ENCODE measurements around the gene TMEM117. TPM values are rescaled to one million over a fixed set of nuclear protein-coding genes. Genes with fewer than 3 reads are reported as not detected.

The TMEM117 gene
- total and polyA plus RNA-seq, 2 donors (not counting 1 experiment from before 2014, with no cell fraction given): 2.0 to 10.4 TPM

DNA sequence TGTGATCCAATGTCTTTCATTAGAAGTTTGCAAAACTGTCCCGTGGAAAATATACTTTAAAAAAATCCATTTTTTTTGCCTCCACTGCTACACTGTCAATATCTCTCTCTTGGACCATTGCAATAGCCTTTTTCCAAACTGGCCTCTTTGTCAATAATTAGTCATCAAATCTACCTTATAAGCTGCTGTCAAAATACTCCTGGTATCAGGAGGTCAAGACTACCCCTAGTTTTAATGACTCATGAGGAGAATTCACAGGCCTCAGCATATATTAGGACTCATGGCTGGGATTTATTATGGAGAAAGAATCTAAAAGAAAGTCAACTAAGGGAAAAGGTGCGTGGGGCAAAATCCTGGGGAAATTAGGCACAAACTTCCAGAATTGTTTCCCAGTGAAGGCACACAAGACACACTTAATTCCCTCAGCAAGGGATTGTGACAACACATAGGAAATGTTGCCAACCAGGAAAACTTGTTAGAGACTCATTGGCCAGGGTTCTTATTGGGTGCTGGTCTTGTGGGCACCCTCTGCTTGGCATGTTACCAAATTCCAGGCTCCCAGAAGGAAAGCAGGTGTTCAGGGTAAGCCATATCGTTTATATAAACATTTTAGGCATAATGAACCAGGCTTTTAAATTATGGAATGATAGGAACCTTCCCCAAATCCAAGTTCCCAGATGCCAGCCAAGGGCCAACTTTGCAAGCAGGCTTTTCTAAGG, 56.1 kb downstream of the TMEM117 start:
- Histone ChIP-seq H3K79me2 (ENCODE audit: control insufficient read depth, insufficient read depth, low read length) (no peaks in the 10 kb centered on the region), H4K20me1 (ENCODE audit: control insufficient read depth, insufficient read depth, low read length, poor library complexity, severe bottlenecking) (no peaks in the 10 kb centered on the region)

DNA sequence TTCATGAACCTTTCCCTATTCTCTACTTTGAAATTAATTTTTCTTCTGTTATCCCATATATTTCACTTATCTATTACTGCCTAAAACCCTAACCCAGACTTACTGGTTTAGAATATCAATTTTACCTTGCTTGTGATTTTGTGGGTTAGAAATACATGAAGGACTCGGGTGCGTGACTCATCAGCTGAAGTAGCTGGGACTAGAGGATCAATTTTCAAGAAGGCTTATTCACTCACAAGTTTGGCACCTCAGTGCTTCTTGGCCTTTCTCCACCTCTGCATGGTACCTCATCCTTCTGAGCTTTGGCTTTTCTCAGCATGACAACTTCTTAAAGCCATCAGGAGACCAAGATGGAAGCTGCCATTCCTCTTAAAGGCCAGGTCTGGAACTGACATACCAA, 57.8 kb downstream of the TMEM117 start:
- DNase-seq (no peak), ATAC-seq (ENCODE audit: low read depth) (no peak)
- no peaks in the 10 kb centered on the region for H3K9me3 Mint-ChIP-seq (ENCODE audit: insufficient read depth)
- Histone ChIP-seq H2AFZ (ENCODE audit: insufficient read depth, low read depth, low read length, poor library complexity, severe bottlenecking) (no peak overlapping the region), H3K4me1 (ENCODE audit: control insufficient read depth in 2 of 2, insufficient read depth in 2 of 2, low read length in 2 of 2) (no peaks in the 10 kb centered on the region), H3K79me2 (ENCODE audit: control insufficient read depth, insufficient read depth, low read length) (no peaks in the 10 kb centered on the region), H3K4me2 (replicated peaks; ENCODE audit: low read depth, low read length, poor library complexity, severe bottlenecking) (no peak overlapping the region), H3K36me3 (replicated peaks in 1 of 2; ENCODE audit: control extremely low read depth in 1 of 2, control insufficient read depth in 1 of 2, extremely low read depth in 1 of 2, insufficient read depth in 2 of 2, low read length in 1 of 2) (peaks cover 0 to 2% of the 10 kb centered on the region in 2 experiments), H4K20me1 (ENCODE audit: control insufficient read depth, insufficient read depth, low read length, poor library complexity, severe bottlenecking) (no peaks in the 10 kb centered on the region), H3K27me3 (replicated peaks in 1 of 4; ENCODE audit: control extremely low read depth in 1 of 4, control insufficient read depth in 3 of 4, insufficient read depth in 4 of 4, low read length in 3 of 4) (no peaks in the 10 kb centered on the region), H3K9ac (ENCODE audit: low read length) (no peak overlapping the region), H3K27ac (ENCODE audit: low read length in 2 of 2) (no peak overlapping the region), H3K9me3 (ENCODE audit: control extremely low read depth in 1 of 3, control insufficient read depth in 2 of 3, insufficient read depth in 1 of 3, low read length in 2 of 3) (no peaks in the 10 kb centered on the region), H3K4me3 (ENCODE audit: control extremely low read depth in 1 of 5, extremely low read depth in 1 of 5, insufficient read depth in 1 of 5, low read depth in 2 of 5, low read length in 4 of 5) (no peak overlapping the region)
- ChIA-PET CTCF (interaction anchor here (1.5 kb wide), 1 partner anchor 11 kb away, joined by 5 read pairs; no protein-coding TSS in a partner anchor), POLR2A (no interaction called here)
- intact Hi-C loops (cut with micrococcal nuclease): no loop called here
- TF ChIP-seq, protein P1, sequence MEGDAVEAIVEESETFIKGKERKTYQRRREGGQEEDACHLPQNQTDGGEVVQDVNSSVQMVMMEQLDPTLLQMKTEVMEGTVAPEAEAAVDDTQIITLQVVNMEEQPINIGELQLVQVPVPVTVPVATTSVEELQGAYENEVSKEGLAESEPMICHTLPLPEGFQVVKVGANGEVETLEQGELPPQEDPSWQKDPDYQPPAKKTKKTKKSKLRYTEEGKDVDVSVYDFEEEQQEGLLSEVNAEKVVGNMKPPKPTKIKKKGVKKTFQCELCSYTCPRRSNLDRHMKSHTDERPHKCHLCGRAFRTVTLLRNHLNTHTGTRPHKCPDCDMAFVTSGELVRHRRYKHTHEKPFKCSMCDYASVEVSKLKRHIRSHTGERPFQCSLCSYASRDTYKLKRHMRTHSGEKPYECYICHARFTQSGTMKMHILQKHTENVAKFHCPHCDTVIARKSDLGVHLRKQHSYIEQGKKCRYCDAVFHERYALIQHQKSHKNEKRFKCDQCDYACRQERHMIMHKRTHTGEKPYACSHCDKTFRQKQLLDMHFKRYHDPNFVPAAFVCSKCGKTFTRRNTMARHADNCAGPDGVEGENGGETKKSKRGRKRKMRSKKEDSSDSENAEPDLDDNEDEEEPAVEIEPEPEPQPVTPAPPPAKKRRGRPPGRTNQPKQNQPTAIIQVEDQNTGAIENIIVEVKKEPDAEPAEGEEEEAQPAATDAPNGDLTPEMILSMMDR (IDR thresholded peaks at IDR 0.05): no peak
- TF ChIP-seq EZH2 (IDR thresholded peaks at IDR 0.05; ENCODE audit: borderline replicate concordance, insufficient read depth, low read depth, low read length, poor library complexity, severe bottlenecking): no peak
- no peak overlapping the region for H3K27ac Mint-ChIP-seq
- no peaks in the 10 kb centered on the region for H3K4me1 Mint-ChIP-seq
- WGBS (ENCODE audit: insufficient coverage): 100% methylated on average over 2 of the region's 2 CpGs
- no peaks in the 10 kb centered on the region for H3K27me3 Mint-ChIP-seq
- no peak overlapping the region for H3K4me3 Mint-ChIP-seq

More for the DNA sequence above, 56.1 kb downstream of the TMEM117 start:
- H3K9me3 ChIP-seq (ENCODE audit: control extremely low read depth in 1 of 3, control insufficient read depth in 2 of 3, insufficient read depth in 1 of 3, low read length in 2 of 3): no peaks in the 10 kb centered on the region
- no peak for TF ChIP-seq EZH2 (IDR thresholded peaks at IDR 0.05; ENCODE audit: borderline replicate concordance, insufficient read depth, low read depth, low read length, poor library complexity, severe bottlenecking)
- TF ChIP-seq, protein P1 (IDR thresholded peaks at IDR 0.05): no peak
- no peak overlapping the region for H3K4me3 Mint-ChIP-seq
- no peak overlapping the region for H3K4me2 ChIP-seq (replicated peaks; ENCODE audit: low read depth, low read length, poor library complexity, severe bottlenecking)
- no peak for ATAC-seq (ENCODE audit: low read depth)
- H3K9me3 Mint-ChIP-seq (ENCODE audit: insufficient read depth): no peaks in the 10 kb centered on the region
- H3K27me3 Mint-ChIP-seq: no peaks in the 10 kb centered on the region
- H3K27ac Mint-ChIP-seq: no peak overlapping the region
- no peaks in the 10 kb centered on the region for H3K27me3 ChIP-seq (replicated peaks in 1 of 4; ENCODE audit: control extremely low read depth in 1 of 4, control insufficient read depth in 3 of 4, insufficient read depth in 4 of 4, low read length in 3 of 4)
- POLR2A ChIA-PET: no interaction called here
- CTCF ChIA-PET: interaction anchor here (1.5 kb wide), 1 partner anchor 9 kb away, joined by 5 read pairs; no protein-coding TSS in a partner anchor
- no peak overlapping the region for H3K4me3 ChIP-seq (ENCODE audit: control extremely low read depth in 1 of 5, extremely low read depth in 1 of 5, insufficient read depth in 1 of 5, low read depth in 2 of 5, low read length in 4 of 5)
- 100% methylated on average over 1 of the region's 3 CpGs for WGBS (ENCODE audit: insufficient coverage)
- H2AFZ ChIP-seq (ENCODE audit: insufficient read depth, low read depth, low read length, poor library complexity, severe bottlenecking): no peak overlapping the region
- no peaks in the 10 kb centered on the region for H3K36me3 ChIP-seq (replicated peaks in 1 of 2; ENCODE audit: control extremely low read depth in 1 of 2, control insufficient read depth in 1 of 2, extremely low read depth in 1 of 2, insufficient read depth in 2 of 2, low read length in 1 of 2)
- no peaks in the 10 kb centered on the region for H3K4me1 ChIP-seq (ENCODE audit: control insufficient read depth in 2 of 2, insufficient read depth in 2 of 2, low read length in 2 of 2)
- intact Hi-C loops (cut with micrococcal nuclease): no loop called here
- DNase-seq: no peak
- no peak overlapping the region for H3K27ac ChIP-seq (ENCODE audit: low read length in 2 of 2)
- H3K9ac ChIP-seq (ENCODE audit: low read length): no peak overlapping the region
- no peaks in the 10 kb centered on the region for H3K4me1 Mint-ChIP-seq

Data from B cell (primary cell).